Activated gamma-delta T cell (primary cell): ENCODE data around the gene CX3CL1.
"Not testable (repeated sequence)": the region's sequence is repeated elsewhere in the genome, so short reads cannot be mapped to it uniquely, and the experiment has no call there.

Experiments used
- DNase-seq: peaks from one replicate; lab custom pipeline; 2025; lab: John Stamatoyannopoulos, UW

The CX3CL1 gene

DNA sequence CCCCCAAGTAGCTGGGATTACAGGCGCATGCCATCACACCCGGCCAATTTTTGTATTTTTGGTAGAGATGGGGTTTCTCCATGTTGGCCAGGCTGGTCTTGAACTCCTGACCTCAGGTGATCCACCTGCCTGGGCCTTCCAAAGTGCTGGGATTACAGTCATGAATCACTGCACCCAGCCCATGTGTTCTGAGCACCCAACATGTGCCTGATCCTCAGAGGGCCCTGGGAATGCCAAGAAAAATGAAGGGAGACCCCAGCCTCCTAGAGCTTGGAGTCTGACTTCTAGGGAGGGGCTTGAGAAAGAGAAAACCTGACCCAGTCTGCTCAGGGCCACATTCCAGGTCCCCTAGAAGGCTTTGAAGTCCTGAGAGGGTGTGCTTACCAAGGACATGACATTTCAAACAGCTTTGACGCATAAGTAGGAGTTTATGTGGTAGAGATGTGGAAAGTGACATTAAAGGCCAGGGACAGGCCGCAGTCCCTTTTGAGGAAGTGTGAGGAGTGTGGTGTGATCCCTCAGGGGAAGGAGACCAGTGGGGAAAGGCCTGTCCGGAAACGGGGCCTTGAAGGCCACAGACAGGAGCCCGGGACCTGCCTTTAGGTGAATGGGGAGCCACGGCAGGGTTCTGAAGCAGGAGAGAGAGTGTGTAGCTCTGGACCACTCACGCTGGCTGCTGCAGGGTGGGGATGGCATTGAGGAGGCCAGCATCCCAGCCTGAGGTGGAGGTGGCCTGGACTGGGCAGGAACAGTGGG, 14.8 kb upstream of the CX3CL1 start:
- DNase-seq, result no peak

DNA sequence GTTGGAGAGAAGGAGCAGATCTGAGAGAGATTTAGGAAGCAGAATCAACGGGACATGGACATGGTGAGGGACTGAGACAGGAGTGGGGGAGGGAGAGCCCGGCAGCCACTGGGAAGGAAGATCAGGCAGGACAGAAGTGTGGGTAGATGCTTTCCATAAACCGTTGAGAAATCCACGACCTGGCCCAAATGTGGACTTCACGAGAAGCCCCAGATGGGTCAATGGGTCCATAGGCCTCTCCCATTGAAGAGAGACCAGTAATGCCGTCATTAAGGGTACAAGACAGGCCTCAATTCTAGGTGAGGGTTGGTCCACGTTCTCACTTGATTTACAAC, 14.2 kb upstream of the CX3CL1 start:
- no peak for DNase-seq

DNA sequence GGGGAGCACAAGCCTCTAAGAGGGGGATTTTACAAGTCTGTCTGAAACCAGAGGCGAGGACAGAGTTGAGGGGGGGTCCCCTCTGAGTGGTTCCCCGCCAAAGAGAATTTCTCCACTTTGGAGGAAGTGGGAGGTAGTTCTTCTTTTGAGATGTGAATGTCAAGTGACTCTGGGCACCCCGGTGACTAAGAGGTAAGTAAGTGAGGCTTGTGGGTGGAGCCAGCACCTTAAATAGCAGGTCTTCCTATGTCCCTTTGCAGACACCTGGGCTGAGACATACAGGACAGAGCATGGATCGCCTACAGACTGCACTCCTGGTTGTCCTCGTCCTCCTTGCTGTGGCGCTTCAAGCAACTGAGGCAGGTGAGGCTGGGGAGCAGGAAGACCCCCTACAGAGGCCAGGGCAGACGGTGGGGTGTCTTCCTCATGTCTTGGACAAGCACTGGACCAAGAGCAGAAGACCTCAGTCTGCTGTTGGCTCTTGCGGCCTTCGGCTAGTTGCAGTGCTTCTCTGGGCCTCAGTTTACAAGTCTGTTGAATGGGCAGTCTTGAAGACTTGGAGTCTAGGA, 13.7 kb upstream of the CX3CL1 start, which contains the start of gene CCL22:
Gene CCL22, plus strand, starts transcription at position 257 of the 569 bp plus-strand sequence. Its CDS starts 34 bp downstream, at position 291.
- no peak for DNase-seq

DNA sequence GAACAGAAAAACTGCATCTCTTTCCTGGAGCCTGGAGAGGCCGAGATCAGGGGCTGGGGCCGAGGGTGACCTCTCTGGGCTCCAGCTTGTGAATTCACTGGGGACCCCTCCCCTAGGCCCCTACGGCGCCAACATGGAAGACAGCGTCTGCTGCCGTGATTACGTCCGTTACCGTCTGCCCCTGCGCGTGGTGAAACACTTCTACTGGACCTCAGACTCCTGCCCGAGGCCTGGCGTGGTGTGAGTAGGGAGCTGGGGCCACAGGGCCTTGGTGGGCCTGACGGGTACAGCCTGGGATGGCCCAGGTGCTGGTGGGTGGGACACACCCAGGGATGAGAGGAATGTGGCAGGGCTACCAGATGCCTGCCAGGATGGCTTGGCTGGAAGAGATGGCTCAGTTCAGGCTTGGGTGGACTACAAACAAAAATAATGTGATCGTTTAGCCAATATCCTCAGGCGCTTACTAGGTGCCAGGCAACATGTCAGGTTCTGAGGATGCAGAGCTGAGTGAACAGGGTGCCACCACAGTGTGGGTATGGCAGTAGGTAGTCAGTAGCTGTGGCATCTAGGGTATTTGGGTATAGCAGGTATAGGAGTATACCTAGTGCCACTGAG, 11.9 kb upstream of the CX3CL1 start:
- DNase-seq, result no peak

DNA sequence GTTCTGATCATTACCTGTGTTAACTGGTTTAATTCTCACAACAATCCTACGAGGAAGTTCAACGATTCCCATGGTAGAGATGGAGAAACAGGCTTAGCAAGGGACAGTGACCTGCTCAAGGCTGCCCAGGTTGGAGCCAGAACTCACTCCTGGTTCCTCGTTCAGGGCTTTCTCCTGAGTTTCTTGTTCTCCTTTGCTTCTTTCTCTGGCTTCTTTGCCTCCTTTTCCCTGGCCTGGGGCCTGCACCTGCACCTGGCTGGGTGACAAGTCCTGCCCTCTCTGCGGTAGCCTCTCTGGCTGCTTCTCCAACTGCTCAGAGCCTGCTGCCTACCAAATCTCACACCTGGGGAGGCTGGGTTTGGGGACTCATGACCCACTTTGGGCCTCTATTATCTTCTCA, 10.9 kb upstream of the CX3CL1 start:
- no peak for DNase-seq

DNA sequence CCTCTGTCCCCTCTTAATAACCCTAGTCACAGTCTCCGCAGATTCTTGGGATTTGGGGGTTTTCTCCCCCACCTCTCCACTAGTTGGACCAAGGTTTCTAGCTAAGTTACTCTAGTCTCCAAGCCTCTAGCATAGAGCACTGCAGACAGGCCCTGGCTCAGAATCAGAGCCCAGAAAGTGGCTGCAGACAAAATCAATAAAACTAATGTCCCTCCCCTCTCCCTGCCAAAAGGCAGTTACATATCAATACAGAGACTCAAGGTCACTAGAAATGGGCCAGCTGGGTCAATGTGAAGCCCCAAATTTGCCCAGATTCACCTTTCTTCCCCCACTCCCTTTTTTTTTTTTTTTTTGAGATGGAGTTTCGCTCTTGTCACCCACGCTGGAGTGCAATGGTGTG, 8.1 kb upstream of the CX3CL1 start:
- DNase-seq, result no peak

DNA sequence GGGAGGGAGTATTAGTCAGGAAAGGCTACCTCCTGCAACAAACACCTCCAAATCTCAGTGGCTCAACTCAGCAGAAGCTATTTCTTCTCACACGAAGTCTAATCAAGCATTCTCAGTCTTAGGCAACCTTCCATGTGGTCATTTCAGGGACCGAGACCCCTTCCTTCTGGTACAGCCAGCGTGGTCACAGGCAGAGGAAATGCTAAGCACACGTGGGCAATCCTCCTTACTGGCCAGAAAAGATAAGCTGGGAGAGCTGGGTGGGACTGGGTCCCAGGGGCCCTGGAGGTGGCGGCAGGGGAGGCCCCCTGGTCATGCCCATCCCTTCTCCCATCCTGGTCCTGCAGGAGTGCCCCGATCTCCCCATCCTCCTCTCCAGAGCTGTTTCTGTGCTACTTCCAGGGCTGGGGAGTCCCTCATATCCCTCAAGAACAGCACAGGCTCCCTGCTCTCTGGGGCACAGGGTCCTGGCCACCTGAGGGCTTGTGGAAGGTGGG, 5.7 kb upstream of the CX3CL1 start:
- DNase-seq, result no peak

DNA sequence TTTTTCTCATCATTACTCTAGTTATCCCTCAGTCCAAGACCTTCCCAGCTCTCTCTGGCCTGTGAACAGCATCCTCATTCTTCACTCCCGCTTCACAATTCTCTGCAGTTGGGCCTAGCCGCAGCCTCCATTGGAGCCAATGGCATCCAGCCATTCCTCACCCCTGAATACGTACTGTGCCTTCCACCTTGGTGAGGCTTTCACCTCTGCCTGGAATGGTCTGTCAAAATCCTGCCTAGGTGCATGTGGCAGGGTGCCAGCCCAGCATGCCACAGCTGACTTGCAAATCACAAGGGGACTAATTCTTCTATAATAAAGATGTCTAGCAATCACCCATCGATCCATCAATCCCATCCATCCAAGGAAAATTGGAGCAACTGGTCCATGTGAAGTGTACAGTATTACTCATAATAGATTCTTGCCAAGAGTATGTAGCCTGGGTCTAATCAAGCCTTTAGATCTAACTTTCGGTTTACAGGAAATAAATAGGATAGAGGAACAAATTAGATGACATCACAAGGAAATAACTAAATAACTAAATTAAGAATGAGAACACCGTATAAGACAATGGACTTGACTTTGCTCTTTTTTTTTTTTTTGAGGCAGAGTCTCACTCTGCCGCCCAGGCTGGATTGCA, 5.1 kb upstream of the CX3CL1 start:
- DNase-seq, result no peak

DNA sequence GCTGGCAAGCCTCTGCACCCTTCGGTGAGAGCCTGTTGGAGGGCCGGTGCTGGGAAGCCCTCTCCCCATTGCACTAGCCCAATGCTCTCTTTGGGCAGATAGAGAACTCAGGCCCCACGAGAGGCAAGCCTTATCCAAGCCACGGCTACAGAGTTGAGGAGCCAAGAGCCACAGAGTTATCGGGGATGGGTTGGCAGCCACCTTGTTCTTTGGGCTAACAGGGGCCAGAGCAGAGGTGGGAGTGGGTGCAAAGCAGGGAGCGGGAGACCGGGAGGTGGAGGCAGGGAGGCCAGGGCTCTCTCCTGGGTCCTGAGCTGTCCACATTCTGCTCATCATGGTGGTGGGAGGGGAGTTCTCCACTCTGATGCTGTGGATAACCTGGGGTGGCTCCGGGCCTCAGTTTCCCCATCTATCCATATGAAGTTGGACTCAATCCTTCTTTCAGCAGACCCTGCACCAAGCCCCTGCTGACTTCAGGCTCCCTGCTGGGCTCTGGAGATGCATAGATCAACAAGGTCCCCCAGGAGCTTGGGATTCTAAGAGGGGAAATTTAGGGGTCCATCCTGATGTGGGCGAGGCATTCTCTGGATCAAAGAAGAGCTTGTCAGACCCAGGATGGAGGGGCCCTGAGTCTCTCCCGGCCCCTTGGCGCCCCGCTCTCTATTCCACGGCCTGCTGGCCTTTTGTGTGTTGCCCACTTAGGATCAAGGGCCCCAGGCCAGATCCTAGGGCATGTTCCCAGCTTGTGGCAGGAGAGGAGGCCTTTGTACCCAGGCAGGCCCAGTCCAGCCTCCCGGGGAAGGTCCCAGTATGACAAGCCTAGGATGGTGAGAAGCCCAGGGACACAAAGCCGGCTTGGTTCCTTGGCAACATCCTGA, 557 bp upstream of the CX3CL1 start:
- DNase-seq, result no peak

DNA sequence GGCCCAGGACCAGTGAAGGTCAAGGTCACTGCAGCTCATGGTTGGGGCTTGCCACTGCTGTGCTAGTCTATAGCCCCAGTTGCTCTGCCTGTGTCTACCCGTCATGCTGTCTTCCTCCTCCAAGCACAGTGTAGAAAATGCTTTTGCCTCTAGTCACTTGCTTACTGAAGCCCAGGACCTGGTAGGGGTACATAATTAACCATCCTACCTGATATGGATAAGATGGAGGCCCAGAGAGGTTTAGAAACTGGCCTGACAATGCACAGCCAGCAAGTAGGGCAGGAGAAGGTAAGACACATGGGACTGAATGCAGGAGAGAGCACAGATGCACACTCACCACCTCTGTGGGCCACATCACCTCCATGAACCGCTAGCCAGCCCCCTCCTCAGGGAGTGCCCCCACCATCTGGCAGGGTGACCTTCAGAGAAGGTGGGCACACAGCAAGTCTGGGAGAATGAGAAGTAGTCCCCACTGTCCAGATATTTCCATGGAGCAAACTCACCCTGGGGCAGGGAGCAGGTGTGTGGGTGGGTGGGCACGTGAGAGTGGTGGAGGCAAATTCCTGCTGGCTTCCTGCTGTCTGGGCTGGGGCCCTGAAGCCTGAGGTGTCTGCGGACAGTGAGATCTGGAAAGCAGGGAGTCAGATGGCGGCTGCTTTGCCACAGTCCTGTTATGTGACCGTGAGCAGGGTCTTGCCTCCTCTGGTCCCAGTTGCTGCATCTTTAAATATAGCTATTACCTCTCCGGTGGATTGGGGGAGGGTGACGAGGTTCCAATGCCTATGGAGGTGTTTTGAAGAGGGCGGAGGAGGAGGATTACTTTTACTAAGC, 1.0 kb downstream of the CX3CL1 start:
- DNase-seq, result no peak

DNA sequence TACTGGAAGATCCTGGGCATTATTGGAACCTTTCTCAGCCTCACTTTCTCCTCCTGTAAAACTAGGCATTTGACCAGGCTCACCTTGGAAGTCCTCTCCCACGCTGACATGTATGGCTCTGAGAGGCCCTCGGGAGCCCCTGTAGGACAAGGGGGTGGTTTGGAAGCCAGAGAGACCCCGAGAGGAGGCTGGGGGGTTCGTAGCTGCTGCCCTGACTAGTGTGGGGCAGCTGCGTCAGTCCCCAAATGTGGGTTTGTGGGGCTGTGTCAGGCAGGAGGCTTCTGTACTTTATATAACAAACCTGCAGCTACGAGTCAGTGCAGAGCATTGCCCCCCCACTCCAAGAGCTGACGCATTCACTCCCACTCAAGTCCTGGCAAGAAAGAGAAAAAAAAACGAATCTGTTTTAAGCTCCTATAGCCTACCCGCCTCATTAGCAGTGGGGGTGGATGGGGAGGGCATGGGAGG, 1.8 kb downstream of the CX3CL1 start:
- DNase-seq, result no peak

DNA sequence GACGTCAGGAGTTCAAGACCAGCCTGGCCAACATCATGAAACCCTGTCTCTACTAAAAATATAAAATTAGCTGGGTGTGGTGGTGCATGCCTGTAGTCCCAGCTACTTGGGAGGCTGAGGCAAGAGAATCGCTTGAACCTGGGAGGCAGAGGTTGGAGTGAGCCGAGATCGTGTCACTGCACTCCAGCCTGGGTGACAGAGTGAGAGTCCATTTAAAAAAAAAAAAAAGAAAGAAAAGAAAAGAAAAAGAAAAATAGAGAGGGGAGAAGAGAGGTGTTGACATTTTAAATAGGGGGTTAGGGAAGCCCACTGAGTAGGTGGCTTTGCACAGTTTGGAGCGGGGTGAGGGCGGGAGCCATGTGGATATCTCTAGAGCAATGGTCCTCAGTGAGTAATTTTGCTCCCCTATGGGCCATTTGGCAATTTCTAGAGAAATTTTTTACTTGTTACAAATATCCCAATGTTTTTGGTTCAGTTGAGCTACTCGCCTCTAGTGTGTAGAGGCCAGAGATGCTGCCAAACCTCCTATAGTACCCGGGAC, 2.7 kb downstream of the CX3CL1 start:
- DNase-seq, result not testable (repeated sequence)

DNA sequence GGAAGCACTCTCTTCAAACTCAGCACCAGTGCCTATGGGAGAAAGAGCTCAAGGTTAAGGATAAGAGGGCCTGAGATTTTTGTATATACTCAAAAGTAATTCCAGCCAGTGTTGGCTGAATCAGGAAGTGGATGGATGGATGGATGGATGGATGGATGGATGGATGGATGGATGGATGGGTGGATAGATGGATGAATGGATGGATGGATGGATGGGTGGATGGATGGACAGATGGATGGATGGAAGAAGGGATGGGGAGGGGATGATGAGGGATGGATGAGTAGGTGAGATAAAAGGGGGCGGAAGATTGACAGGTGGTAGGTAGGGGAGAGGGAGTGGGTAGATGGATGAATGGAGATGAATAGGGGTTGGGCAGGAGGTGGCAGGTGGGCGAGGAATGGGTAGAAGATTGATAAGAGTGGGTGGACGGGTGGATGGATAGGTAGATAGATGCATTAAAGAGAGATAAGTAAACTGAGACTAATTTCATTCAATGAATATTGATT, 4.1 kb downstream of the CX3CL1 start:
- no peak for DNase-seq

DNA sequence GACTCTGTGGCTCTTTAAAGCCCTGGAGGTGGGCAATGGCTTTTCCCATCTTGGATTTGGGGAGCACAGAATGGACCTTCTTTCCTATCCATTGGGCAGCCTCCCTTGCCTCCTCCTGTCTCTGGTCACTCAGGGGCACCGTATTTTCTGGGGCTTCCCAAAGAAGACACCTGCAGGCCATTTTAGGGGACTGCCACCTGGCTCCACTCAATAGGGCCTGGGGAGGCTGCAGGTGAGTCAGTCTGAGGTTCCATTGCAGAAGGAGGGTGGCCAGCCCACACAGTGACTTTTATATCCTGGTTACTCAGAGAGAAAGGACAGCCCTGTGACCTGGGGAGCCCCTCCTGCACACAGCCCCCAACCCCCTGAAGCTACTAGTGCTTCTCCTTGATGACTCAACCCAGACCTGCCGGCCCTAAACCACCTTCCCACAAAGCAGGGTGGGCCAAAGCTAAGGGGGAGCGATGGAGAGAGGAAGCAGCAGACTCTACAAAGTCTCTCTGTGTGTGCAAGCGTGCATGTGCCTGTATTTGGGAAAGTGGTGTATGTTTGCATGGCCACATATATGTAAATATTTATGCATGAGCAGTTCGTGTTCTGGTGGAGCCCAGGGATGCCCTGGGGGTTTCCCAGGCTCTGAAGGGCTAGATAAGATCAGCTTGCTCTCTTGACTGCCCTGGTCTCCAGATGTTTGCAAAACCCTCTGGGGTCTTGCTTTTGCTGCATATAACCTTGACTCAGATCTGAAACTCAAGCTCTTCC, 5.0 kb downstream of the CX3CL1 start:
- DNase-seq, result no peak

DNA sequence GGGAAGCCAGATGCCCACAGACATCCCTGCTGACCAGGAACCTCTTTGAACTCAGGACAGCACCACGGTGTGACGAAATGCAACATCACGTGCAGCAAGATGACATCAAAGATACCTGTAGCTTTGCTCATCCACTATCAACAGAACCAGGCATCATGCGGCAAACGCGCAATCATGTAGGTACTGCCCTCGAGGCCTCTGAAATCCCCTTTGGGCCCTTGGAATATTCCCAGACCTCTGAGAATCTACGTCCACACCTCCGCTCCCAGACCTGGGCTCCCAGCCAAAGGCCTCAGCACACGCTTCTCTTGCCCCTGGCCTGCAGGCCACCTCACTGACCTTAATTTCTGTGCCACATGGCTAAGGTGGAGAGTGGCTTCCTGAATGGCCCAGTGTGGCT, 7.3 kb downstream of the CX3CL1 start:
- no peak for DNase-seq

DNA sequence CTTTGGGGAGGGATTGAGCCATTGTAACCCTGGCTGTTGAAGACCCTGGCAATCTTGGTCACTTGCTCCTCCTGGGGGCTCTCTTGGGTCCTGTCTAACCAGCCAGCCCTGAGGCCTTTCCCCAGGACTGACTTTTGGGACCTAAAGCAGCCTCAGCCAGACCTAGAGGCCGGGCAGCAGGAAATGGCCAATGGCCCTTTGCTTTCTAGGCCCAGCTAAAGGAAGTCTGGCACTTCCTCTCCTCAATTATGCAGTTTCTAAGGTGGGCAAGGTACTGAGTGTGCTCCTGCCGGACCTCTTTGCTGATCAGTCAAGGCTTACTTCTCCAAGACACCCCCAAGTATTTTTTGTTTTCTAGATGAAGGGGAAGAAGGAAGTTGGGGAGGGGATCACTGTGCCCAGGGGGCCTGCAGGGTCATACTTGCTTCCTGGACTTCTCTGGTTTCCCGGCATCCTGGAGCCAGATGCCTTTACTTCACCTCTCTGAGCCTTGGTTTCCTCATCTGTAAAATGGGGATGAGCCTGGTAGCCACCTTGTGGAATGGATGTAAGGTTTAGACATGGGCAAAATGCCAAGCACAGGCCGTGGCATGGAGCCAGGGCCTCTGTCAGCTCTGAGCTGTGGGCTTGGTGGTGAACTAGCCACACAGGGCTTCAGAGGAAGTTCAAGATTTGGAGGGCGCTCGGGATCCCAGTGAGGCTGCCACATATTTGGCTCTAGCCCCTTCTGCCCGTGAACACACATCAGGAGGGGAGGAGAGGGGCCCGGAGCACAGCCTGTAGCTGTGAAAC, 8.6 kb downstream of the CX3CL1 start:
- no peak for DNase-seq

DNA sequence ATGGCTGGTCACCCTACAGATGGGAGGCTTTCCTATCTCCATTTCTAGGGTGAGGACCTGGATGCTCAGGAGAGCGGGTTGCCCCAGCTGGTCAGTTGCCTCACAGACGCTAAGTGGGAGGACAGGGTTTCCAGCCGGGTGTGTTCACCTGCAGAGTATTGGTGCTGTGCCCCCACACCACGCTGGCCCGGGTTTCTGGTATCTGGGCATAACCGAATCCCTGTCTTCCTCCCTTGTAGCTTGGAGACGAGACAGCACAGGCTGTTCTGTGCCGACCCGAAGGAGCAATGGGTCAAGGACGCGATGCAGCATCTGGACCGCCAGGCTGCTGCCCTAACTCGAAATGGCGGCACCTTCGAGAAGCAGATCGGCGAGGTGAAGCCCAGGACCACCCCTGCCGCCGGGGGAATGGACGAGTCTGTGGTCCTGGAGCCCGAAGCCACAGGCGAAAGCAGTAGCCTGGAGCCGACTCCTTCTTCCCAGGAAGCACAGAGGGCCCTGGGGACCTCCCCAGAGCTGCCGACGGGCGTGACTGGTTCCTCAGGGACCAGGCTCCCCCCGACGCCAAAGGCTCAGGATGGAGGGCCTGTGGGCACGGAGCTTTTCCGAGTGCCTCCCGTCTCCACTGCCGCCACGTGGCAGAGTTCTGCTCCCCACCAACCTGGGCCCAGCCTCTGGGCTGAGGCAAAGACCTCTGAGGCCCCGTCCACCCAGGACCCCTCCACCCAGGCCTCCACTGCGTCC, 9.7 kb downstream of the CX3CL1 start:
- DNase-seq, result no peak
